HG03103 (cell line): ENCODE measurements around the gene WDR48.
A peak's percentile ranks its signal among the peaks of the same experiment; 100 is the strongest.

Source experiments
- ATAC-seq: cut with Tn5 transposase; IDR thresholded peaks from one replicate; pipeline ENCODE4 v1.9.1; 2021; ENCODE audit warnings: low read depth; ENCODE audit not compliant: unreplicated experiment

Gene WDR48

DNA sequence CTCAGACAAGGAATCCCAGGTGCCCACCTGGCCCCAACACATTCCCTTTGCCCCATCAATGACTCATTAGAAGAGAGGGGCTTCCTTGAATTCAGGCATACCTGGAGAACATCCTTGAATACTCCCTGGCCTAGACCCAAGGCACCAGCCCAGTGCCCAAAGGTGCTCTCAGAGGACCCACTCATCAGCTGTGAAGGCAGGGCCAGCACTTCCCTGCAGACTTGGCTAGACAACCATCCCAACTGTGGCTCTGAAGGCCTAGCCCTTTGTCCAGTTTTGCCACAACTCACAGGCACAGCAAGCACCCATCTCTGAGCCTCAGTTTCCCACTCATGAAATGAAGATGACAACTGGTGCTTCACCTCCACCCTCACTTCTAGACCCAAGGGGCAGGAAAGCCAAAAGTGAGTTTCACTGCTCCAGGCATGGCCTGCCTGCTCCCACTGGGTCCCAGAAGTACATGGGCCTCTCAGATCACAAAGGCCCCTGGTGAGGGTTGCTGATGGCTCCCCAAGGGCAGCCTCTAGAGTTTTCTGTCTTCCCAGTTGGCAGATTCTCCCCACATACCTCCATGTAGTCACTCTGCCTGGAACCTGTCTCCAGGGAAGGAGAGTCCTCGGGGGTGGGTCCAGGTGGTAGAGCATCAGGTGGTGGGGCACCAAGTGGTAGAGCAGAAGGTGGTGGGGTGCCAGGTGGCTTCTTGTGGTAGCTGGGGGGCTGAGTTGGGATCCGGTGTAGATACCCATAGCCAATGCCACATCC, 48.1 kb downstream of the WDR48 start:
- no peak for ATAC-seq

DNA sequence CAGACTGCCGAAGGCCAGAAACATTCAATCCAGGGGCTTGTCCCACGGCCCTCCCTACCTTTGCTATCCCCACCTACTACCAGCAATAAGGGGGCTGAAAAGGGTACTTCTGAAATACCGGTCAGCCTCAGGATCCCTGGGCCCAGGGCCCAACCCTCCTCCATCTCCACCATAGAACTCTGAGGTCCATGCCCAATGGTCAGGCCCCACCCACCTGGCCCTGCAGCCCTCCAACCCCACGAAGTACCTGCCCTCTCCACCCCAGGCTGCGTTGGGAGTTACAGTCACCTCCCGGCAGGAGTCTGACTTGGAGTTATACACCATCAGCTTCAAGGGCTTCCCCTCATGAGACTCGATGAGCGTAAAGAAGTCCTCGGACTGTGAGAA, 48.7 kb downstream of the WDR48 start:
- no peak for ATAC-seq

DNA sequence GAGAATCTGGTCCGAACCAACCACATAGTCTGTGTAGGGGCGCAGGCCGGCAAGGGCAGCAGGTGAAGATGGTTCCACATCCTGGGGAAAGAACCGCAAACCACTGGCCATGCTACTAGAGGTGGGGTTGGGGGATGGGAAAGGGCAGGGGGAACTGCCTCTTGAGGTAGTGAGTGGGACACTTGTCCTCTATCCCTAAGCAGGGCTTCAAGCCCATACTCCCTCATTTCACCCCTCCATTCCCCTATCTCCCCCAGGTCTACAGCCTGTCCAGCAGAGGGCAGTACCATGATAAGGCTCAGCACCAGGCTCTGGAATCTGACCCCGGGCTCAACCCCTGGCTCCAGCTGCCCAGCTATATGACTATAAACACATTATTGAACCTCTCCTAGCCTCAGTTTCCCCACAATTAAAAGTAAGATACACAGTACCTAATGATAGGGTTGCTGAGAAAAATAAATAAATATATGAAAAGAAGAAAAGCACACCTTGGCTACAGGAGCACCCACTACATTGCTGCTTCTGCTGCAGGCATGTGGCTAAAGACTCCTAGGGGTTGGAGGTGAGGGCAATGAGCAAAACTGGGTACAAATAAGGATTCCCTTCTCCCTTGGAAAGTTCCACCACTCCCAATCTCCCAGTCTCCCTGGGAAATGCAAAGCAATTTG, 49.3 kb downstream of the WDR48 start:
- peak; percentile 59 for ATAC-seq

DNA sequence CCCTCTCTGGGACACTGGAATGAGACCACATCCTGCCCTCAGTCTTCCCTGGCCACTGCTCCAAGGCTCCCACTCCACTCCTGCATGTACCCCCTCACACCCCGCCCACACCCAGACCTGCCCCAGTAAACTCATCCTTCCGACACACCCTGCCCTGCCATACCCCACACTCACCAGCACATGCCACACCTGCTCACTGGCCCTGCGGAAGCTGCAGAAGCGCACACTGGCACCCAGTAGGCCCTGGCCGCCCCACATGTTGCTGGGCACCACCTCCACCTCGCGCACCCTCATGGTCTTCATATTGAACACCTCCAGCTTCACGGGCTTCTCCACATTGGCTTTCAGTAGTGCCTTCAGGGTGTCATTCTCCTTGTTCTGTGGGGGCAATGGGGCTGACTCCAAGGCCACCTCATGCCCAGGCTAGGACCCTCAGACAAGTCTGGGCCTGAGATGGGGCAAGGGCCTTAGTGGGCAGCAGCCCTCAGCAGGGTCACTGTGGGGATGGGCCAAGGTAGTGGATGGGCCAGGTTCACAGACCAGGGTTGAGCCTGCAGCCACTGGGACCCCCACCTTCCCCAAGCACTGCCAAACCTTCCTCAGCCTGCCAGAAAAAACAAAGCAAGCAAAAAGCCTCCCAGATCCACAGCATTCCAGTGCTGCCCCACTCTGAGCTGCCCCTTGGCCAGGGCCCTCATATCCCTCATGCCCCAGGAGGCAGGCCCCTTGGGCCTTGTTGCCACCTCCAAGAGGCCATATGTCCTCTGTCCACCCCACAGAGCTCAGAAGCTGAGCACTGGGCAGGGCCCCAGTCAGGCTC, 50.9 kb downstream of the WDR48 start:
- no peak for ATAC-seq

DNA sequence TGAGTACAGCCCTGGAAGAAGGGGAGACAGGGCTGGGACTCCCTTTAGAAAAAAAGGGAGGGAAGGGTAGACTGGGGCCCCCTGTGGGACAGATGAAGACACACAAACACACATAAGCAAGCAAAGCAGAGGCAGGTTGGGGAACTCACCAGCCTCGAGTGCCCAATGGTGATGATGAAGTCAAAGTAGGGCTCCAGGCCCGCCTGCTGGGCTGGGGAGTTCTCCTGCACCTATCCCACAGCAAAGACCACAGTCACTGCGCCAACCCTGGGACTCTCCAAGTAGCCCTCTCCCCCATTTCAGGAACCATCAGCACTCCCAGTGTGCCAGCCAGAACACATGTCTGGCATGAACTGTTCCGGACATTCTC, 51.5 kb downstream of the WDR48 start:
- ATAC-seq: no peak

DNA sequence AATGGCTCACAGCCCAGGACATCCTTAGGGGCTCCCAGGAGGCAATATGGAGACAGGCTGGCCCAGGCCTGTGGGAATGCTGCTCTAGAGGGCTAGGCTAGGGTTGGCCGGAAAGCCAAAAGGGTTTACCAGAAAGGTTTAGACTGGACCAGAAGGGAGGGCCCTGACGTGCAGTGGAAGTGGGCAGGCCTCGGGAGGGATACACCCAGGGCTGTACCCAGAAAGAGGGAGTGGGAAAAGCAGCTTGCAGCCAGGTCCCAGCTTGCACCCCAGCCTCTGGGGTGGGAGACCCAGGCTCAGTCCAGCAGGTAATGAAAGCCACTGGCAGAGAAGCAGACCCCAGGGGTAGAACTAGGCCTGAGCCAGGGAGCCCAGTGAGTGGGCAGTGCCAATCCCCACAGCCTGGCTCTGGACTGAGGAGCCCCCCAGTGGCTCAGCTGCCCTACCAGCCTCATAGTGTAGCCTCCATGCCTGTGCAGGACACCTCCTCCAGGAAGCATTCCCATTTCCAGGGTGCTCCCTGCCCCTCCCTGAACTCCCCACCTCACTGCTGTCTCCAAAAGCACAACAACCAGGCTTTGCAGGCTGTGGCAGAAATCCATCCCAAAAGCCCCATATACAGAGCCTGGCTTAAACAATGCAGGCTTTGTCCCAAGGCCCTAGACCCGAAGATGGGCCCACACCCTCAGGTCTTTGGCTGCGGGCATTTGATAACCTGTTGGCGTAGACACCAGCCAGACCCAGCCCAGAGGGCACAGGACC, 52.2 kb downstream of the WDR48 start:
- ATAC-seq: no peak

DNA sequence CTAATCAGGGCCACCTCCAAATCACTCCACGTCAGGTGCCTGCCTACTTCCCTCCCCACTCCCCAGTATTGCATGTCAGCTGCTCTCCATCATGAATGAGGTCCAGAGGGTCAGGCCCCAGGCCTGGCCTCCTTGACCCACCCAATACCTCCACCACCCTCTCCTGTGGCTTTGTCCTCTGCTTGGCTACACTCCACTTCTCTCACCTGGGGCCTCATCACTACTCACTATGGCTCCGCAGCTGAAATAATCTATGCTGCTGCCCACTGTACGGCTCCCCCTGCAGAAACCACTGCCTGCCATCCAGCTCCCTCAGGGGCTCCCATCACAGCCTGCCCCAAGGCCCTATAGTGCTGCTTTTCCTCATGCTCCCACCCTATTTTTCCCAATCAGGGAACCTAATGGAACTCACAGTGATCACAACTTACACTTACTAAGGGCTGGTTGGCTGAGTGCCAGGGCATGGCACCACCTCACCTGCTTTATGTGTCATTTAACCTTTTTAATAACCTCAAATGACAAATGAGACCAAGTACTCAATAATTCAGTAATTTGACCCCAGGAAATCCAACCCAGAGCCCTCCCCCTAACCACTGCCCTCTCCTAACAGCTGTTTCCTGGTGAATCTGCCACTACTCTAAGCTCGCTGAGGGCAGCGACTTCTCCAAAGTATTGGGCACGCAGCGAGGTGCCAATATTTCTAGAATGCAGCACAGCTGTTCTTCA, 53.3 kb downstream of the WDR48 start:
- no peak for ATAC-seq

DNA sequence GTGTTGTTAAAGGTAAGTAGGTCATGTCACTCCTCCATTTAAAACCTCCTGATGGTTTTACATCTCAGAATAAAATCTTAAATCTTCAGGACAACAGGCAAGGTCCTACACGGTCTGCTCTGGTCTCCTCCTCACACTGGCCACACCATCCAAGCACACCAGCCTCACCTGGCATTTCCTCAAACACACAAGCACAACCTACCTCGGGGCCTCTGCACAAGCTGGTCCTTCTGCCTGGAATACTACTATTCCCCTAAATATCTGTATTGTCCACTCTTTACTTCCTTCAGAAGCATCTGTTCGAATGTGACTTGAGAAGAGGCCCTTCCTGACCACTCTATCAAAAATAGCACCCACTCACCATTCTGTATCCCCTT, 53.9 kb downstream of the WDR48 start:
- no peak for ATAC-seq

DNA sequence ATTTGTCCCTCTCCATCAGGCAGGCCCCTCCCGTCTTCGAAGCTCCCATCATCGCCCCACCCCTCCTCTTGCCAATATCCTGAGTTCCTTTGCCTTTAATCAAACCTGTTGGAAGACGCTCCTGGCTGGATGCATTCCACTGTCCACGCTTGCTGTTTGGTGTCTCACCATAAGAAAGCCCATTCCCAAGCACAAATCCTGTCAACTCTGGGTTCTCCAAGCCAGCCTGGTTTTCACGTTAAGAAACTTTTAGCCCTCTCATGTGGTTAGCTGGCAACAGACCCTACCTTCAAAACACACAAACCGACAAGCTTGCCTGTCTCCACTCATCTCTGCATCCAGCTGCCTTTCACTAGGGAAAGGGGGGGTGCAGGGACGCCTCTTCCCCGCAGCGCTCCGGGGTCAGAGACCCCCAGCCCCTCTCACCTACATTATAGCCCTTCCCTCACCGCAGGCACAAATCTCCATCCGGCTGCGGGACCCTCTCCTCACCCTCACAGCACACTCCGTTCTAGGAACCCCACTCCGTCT, 54.5 kb downstream of the WDR48 start:
- no peak for ATAC-seq

DNA sequence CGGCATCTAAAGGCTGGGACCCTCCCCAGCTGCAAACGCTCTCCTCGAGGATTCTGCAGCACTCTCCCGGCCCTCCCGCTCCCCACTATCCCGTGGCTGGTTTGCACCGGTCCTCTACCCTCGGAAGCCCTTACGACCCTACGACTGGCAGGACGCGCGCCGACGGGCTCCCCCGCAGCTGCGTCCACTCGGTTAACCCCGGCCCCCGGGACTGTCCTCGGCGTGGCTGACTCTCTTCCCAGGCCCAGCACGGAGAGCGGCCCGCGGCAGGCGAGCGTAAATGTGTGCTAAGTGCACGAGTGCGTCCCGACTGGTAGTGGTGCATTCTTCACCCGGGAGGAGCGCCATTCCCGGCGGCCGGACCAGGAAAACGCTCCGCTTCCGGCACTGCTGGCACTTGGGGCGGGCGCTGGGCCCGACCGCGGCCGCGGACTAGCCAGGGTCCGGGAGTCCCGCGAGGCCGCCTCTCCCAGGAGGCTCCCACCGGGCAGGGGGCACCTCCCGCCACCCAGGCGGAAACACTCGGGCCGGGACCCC, 55.1 kb downstream of the WDR48 start:
- ATAC-seq: peak; percentile 2

DNA sequence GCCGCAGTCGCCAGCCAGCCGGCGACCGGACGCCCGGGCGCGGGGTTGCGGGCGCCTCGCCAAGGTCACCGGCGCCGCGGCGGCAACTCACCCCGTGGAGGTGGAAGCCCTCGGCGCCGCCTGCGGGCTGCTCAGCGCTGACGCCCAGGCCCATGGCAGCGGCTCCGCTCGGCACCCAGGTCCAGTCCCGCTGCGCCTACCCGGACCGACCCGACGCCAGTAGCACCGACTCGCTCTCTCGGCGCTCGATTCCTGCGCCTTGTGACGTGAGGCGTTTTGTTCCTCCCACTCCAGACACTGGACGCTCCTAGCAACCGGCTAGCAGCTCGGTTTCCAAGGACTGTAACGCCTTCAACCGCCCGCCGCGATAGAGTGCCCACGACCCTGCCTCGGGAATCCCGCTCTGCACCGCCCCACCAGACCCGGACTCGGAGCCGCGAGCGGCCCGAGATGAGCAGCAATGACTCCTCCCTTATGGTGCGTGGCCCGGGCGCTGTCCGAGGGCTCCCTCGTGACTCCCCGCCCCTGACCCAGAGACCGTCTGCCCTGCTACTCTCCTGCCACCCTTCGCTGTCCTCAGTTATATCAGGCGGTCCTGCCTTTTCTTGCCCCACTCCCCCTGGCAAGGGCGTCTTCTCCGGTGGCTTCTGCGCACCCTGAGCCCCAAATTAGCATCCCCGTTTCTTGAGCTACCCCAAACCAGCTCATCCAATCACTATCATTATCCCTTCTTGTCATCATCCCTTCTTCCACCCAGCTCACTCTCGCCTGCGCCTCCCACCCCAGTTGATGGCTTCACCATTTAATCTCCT, 55.8 kb downstream of the WDR48 start, which contains the start of the genes GORASP1 and TTC21A:
Gene GORASP1, minus strand, starts transcription at position 240 of the 812 bp plus-strand sequence. Its CDS starts 86 bp downstream, at position 154.
Gene TTC21A, plus strand, starts transcription at position 293 of the 812 bp plus-strand sequence. Its CDS starts 158 bp downstream, at position 451.
- ATAC-seq: peak; percentile 30

DNA sequence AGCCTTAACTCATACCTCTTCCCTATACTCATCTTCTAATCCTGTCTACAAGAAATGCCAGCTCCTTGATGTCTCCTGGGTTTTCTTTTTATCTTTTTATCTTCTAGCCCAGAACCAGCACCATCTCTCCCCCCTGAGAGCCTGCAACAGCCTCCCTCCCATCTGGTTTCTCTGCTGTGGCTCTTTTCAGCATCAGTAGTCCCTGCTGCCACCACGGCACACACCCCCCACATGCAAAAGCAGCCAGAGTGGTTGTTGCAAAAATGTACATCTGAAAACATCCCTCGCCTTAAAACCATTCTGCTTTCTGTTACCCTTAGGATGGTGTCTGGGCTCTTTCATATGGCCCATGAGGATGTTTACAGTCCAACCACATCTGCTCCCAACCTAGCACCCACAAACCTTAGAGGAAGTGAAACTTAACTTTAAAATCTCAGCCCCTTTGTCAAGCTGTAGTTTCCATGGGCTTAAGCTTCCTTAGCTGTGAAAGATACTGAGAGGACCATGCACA, 56.4 kb downstream of the WDR48 start:
- peak; percentile 78 for ATAC-seq

DNA sequence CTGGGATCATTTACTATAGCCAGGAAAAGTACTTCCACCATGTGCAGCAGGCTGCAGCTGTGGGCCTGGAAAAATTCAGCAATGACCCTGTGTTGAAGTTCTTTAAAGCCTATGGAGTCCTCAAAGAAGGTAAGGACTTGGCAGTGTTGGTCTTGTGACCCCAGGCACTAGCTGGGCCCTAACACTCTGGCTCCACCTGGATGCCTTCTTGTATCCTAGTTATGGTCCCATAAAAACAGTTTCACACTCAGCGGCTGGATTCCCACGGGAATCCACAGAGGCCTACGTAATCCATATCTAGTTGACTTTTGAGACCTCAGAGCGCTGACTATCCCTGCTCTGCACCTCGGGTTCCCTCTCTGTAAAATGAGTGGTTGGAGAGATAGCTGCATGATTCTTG, 57.3 kb downstream of the WDR48 start:
- ATAC-seq: no peak

DNA sequence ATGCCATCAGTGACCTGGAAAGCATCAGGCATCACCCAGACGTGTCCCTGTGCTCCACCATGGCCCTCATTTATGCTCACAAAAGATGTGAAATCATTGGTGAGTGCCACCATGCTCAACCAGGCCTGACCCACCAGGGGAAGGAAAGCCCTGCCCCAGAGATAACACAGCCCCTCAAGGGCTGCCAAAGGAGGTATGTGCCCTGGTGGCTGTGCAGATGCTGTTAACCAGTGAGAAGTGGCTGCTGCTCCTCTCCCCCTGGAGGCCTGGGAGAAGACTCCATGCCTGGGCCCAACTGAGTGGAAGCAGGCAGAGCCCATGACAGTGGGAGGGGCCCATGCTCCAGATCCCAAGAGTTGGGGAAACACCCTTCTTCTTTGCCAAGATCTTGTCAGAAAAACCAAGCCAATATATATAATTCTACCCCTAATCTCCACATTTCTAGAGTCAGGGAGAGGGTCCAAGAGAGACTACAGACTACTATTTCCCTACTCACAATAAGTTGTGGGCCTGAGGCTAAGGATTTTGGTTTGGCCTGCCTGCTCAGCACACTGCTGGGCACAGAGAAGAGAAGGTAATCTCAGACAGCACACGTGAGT, 58.3 kb downstream of the WDR48 start:
- no peak for ATAC-seq

DNA sequence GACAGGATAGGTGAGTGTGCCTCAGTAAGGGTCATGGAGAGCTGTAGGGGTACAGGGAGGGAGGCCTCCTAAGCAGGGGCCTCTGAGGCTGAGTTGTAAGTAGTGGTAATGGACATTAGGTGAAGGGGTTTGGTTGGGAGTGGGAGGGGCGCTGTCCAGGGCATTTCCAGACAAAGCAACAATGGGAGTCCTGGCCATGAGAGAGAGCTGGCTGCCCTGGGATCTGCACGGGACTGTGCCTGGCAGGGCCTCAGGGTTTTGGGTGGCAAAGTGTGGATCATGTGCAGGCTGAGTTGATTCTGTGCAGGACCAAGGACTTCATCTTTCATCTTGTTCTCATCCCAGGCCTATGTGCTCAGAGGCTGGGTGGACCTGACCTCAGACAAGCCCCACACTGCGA, 60.3 kb downstream of the WDR48 start:
- no peak for ATAC-seq

DNA sequence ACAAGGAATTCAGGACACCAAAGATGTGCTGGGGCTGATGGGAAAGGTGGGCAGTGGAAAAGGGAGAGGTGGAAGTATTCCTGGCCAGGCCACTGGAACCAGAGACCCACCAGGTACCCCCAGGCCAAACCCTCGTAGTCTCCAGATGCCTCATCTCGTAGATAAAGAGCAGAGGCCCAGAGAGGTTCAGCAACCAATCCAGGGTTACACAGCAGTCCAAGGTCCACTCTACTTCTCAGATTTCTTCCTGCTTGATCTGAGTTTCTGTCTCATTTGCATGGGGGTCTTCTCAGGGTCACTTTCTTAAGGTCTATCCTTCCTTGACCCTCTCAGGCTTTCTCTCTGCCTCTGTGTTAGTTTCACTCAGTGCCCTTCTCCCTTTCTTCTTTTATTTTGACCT, 60.7 kb downstream of the WDR48 start:
- ATAC-seq: no peak

DNA sequence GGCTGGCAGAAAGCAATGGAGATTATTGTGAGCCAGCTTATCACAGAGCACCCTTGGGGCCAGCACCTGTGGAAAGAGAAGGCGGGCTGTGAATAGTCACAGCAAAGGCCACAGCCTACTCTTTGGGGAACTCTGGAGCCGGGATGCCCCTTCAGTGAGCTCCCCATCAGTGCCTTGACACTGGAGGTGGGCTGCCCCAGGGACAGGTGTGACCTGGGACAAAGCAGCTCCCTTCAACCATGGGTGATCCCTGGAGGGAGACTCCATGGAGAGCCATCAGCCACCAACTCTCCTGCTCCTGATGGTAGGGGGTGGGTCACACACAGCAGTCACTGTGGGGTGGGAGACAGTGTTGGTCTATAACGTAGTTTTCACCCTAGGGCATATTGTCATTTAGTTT, 61.5 kb downstream of the WDR48 start:
- ATAC-seq: no peak

DNA sequence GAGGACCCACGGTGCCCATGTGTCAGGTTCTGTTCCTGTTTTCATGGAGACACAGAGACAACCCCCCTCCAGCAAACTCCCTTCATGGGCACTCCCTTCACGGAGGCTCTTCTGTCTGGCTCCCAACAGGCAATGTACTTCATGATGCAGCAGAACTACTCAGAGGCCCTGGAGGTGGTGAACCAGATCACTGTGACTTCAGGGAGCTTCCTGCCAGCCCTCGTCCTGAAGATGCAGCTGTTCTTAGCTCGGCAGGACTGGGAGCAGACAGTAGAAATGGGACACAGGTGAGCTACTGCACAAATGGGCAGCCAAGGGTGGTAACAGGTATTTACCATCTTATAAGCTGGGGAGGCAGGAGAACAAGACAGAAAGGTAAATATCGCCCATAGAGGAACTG, 62.6 kb downstream of the WDR48 start:
- ATAC-seq: no peak
